Activated T-cell treated with anti-CD3 and anti-CD28 coated beads, Interleukin-2, amount 50 U/mL, for 1 hour (primary cell): ENCODE results near the gene TMTC4.
"Not testable (repeated sequence)": the region's sequence is repeated elsewhere in the genome, so short reads cannot be mapped to it uniquely, and the experiment has no call there.

ENCODE experiments used
- DNase-seq: peaks from one replicate; pipeline ENCODE4 v3.0.0-alpha.2; 2020

TMTC4 gene

DNA sequence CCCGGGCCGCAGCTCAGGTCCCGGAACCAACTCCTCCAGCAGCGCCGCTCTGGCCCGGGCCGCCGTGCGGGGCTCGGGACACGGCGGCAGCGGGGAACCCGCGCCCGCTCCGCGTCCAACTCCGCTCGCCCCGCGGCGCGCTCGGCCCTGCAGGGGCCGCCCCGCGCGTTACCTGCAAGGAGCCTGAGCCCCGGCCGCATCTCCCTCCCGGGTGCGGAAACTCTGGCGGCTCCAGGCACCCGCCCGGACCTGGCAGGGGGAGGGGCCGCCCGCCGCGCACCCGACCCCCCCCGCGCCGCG is at the start of gene TMTC4:
TSS of gene TMTC4 (minus strand) at position 224 of the 300 bp plus-strand sequence. CDS start 4,433 bp downstream, outside the sequence.
- no peak for DNase-seq

GRCh38 chr13:100722517-100722916 is 47.9 kb upstream of the TMTC4 start:
- no peak for DNase-seq

DNA sequence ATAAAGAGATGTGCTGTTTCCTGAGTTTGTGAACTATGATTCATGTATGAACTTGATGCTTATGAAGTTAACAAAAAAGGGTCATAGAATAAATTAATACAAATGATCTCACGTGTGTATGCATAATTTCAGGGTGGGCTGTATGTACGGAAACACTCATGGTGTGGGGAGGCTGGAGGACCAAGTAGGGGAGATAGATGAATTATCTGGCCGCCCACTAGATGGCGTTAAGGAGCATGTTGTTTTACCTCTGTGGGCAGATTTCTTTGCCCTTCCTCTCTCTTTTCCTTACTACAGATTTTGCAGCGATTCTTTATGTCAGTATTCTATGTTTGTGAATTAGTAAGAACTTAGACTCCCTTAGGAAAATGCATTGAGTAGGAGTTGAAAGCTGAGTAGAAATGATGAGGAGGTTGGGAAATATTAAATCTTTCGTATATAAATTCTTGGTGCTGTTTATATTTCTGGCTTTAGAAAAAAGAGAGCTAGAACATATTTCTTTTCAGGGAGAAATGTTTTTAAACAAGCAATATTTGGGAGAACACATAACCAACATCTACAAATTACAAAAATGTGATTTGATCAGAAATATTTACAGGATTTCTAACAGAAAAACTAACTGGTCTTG is 47.4 kb upstream of the TMTC4 start:
- DNase-seq = peak; percentile 26

- no peak for DNase-seq
Observed at GRCh38 chr13:100715604-100716003, 41.0 kb upstream of the TMTC4 start.

DNA sequence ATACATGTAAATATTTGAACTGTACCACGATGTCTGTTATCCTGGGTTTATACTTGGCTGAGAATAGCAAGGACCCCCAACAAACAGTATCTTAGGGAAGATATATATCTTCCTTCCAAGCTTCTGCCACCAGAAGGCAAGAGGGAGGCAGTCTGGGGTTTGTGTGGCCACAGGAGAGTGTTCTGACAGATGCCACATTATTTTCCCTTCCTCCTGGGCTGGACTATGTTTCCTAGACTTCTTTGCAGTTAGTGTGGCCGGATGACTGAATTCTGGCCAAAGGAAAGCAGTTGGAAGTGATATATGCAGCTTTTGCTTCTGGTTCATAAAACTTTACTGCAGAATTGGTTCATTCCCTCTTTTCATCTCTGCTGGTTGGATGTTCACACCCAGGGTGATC is 39.9 kb upstream of the TMTC4 start:
- DNase-seq = no peak

- DNase-seq = no peak
Observed at GRCh38 chr13:100710176-100710575, 35.6 kb upstream of the TMTC4 start.

DNA sequence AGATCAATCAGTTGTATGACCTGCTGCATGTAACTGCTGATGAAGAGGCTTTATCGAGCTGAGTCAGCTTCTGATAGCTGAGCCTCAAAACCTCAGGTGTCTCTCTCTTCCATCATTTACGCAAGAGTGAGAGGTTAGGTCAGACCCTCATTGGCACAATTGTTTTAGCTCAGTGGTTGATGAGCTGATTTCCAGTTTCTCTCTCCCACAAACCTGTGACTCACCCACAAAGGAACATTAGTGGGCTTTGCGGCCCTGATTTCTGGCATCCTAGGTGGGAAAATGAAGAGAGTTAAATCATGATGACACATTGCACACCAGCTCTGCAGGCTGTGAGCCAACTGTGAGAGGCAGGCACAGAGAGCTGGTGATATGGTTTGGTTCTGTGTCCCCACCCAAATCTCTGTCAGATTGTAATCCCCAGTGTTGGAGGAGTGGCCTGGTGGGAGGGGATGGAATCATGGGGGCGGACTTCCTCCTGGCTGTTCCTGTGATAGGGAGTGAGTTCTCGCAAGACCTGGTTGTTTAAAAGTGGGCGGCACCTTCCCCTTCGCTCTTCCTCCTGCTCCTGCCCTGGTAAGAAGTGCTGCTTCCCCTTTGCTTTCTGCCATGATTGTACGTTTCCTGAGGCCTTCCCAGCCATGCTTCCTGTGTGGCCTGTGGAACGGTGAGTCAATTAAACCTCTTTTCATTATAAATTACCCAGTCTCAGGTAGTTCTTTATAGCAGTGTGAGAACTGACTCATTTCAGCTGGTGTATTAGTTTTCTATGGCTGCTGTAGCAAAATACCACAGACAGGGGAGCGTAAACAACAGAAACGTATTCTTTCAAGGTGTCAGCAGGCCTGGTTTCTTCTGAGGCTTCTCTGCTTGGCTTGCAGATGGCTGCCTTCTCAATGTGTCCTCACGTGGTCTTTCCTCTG is 33.5 kb upstream of the TMTC4 start:
- no peak for DNase-seq

- DNase-seq = not testable (repeated sequence)
Observed at GRCh38 chr13:100698331-100698730, 23.7 kb upstream of the TMTC4 start.

DNA sequence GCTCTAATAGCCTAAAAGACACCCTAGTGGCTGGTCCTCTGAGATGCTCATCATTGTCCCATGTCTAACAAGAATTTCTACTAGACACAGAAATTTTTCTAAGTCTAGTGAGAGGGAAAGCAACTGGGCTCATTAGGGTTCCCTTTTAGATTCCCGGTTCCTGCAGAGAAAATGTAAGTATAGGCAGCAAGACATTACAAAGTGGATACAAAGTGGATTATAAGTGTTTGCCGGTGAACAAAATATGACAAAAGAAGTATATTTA is 20.8 kb upstream of the TMTC4 start:
- DNase-seq = no peak

GRCh38 chr13:100694722-100695508 is 20.3 kb upstream of the TMTC4 start:
- DNase-seq = no peak

GRCh38 chr13:100689191-100689590 is 14.6 kb upstream of the TMTC4 start:
- DNase-seq = no peak

DNA sequence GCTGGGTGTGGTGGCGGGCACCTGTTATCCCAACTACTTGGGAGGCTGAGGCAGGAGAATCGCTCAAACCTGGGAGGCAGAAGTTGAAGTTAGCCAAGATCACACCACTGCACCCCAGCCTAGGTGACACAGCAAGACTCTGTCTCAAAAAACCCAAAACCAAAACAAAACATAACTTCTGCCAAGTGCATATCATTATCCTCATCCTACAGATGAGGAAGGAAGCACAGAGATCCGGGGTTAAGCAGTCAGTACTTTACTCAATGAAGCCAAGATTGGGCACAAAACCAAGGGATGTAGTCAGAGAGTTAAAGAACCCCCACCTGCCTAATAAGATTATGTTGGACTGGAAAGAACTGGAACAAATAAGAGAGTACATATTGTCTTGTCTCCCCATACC is 5.5 kb upstream of the TMTC4 start:
- DNase-seq = no peak

DNA sequence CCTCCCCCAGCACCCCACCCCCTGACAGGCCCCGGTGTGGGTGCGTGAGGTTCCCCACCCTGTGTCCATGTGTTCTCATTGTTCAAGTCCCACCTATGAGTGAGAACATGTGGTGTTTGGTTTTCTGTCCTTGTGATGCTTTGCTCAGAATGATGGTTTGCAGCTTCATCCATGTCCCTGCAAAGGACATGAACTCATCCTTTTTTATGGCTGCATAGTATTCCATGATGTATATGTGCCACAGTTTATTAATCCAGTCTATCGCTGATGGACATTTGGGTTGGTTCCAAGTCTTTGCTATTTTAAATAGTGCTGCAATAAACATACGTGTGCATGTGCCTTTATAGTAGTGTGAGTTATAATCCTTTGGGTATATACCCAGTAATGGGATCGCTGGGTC is 2.5 kb upstream of the TMTC4 start:
- not testable (repeated sequence) for DNase-seq

DNA sequence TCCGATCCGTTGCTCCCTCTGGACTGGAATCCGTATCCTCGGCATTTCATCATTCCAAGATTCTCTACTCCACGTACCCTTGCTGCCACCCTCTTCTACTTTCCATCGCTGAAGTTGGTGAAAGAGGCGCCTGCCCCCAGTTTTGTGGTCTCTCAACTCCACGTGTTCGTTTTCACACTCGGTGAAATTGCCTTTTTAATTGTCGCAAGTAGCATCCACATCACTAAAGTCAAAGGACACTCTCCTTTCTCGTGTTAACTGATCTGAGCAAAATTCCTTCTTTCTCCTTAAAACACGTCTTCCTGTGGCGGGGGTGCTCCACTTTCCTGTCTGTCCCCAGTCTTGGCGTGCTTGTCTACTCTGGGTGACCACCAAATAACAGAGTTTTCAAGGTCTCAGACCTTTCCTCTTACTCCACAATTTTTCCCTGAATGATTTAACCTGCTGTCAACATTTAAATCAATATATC is 1.1 kb upstream of the TMTC4 start:
- DNase-seq = peak; percentile 25

GRCh38 chr13:100674872-100675660 is 471 bp upstream of the TMTC4 start:
- peak; percentile 100 for DNase-seq

DNA sequence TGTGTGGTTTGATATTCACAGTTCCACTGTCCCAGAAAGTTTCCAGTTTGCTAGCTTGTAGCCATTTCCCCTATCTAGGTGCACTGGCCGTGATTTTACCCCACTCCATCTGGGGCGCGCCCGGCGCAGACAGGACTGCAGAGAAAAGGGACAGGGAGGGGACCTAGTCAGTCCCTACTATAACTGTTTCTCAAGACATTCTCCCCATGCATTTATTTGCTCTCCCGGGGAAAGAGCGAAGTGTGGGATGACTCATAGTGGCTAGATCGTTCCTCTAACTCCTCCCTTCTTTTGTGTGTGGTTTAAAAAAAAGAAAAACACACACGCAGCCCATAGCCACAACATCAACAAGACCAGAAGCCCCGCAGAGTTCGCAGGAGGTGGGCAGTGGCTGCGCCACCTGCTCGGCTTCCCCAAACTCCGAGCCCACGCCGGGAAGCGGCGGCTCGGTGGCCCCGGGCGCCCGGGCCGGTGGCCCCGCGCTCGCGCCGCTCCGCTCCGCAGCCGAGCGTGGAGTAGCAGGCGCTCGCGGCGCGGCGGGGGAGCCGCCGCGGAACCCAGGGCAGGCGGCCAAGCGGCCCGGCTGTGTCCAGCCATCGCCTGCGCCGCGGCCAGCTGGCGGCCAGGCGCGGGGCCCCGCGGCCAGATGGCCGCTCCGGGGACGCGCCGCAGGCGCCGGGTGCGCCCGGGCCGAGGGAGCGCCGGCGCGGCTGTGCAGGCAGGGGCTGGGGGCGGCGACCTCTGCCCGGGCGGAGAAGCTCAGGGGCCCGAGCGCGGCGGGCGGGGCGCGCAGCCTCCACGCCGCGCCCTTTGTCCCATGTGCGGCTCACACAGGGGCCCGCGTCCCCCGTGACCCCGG is 653 bp downstream of the TMTC4 start:
- peak; percentile 56 for DNase-seq

DNA sequence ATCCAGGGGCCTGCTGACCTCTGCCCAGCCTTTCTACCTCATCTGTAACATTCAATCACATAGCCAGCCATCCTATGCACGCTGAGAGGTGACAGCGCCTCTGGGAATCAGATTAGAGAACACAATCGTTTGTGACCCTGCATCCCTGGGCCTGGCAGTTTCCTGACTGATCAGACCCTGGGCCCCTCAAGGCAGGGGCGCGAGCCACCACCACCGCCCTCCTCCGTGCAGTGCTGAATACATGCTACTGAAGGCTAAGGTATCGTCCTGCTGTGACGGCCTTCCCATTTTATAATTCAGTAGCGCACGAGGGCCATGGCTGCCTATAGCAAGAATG is 1.3 kb downstream of the TMTC4 start:
- no peak for DNase-seq

DNA sequence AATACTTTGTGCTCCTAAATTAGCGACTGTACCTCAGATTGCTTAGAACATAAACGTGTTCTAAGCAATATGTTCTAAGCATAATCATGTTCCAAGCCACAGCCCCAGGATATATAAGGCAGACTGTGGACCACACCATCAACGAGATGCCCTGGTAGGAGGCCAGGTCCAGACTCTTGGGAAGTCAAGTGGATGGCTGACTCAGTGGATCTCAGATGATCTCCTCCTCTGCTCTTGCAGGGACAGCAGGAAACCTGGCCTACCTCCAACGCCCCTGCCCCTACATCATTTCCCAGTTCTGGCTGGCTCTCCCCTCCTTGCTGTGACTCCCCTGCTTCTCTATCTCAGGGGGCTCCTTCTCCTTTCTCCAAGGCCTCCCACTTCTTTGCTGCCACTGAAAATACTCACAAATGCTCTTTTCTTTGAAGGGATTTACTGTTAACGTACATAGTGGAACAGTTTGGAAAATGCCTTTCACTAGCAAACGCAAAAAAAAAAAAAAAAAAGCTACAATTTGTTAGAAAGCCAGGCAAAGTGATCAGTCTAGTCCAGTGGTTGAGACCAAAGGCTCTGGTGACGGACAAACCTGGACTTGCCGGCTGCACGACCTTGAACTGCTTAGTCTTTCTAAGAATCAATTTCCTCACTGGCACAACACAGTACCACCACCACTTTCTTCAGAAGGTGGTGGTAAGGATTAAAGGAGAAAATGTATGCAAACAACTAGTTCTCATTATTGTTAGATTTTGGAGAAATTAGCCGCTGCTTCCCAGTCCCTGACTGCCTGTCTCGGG is 3.0 kb downstream of the TMTC4 start:
- no peak for DNase-seq

- DNase-seq = no peak
Observed at GRCh38 chr13:100668408-100668807, 6.2 kb downstream of the TMTC4 start.

GRCh38 chr13:100667894-100668293 is 6.7 kb downstream of the TMTC4 start:
- no peak for DNase-seq

GRCh38 chr13:100666124-100666523 is 8.5 kb downstream of the TMTC4 start:
- DNase-seq = no peak
